ENCODE data around the gene PIK3C2A.
A peak's percentile ranks its signal among the peaks of the same experiment; 100 is the strongest.

PIK3C2A gene

GRCh38 chr11:17206463-17206862, 1.3 kb downstream of the PIK3C2A start:
- no peaks in the 10 kb centered on the region for H3K27me3 ChIP-seq (replicated peaks)
- peak overlapping the region; percentile 88 for H3K4me3 ChIP-seq (ENCODE audit: low read depth, low read length)
- no peak for DNase-seq
- H3K27ac ChIP-seq, result no peak overlapping the region
- no peaks in the 10 kb centered on the region for H3K36me3 ChIP-seq (replicated peaks)
- in situ Hi-C loops (cut with HindIII; ENCODE audit: low pct_ligation_motif_present, low sequenced_read_pairs), result no loop called here
- TF ChIP-seq CTCF (IDR thresholded peaks at IDR 0.05; ENCODE audit: low read depth, low read length, missing control alignments), result no peak

- Histone ChIP-seq H3K27me3 (replicated peaks) (no peaks in the 10 kb centered on the region), H3K36me3 (replicated peaks) (peaks cover 12% of the 10 kb centered on the region), H3K4me3 (ENCODE audit: low read depth, low read length) (no peak overlapping the region), H3K27ac (no peak overlapping the region)
- TF ChIP-seq CTCF (IDR thresholded peaks at IDR 0.05; ENCODE audit: low read depth, low read length, missing control alignments), result no peak
- no peak for DNase-seq
- in situ Hi-C loops (cut with HindIII; ENCODE audit: low pct_ligation_motif_present, low sequenced_read_pairs), result no loop called here
Observed at GRCh38 chr11:17197431-17197898, 10.3 kb downstream of the PIK3C2A start.

- in situ Hi-C loops (cut with HindIII; ENCODE audit: low pct_ligation_motif_present, low sequenced_read_pairs), result no loop called here
- TF ChIP-seq CTCF (IDR thresholded peaks at IDR 0.05; ENCODE audit: low read depth, low read length, missing control alignments), result no peak
- peaks cover 14% of the 10 kb centered on the region for H3K36me3 ChIP-seq (replicated peaks)
Observed at GRCh38 chr11:17188675-17189074, 19.1 kb downstream of the PIK3C2A start.

GRCh38 chr11:17186932-17187692, 20.7 kb downstream of the PIK3C2A start:
- DNase-seq, result no peak
- no peaks in the 10 kb centered on the region for H3K27me3 ChIP-seq (replicated peaks)
- no peak for TF ChIP-seq CTCF (IDR thresholded peaks at IDR 0.05; ENCODE audit: low read depth, low read length, missing control alignments)
- H3K4me3 ChIP-seq (ENCODE audit: low read depth, low read length), result no peak overlapping the region
- H3K36me3 ChIP-seq (replicated peaks), result peaks cover 7% of the 10 kb centered on the region
- H3K27ac ChIP-seq, result no peak overlapping the region
- in situ Hi-C loops (cut with HindIII; ENCODE audit: low pct_ligation_motif_present, low sequenced_read_pairs), result no loop called here

More at GRCh38 chr11:17188675-17189074, 19.1 kb downstream of the PIK3C2A start:
- Histone ChIP-seq H3K4me3 (ENCODE audit: low read depth, low read length) (no peak overlapping the region), H3K27ac (no peak overlapping the region), H3K27me3 (replicated peaks) (no peaks in the 10 kb centered on the region)
- DNase-seq, result no peak

- Histone ChIP-seq H3K36me3 (replicated peaks) (no peaks in the 10 kb centered on the region), H3K27me3 (replicated peaks) (no peaks in the 10 kb centered on the region), H3K4me3 (ENCODE audit: low read depth, low read length) (no peak overlapping the region), H3K27ac (no peak overlapping the region)
- DNase-seq, result no peak
- TF ChIP-seq CTCF (IDR thresholded peaks at IDR 0.05; ENCODE audit: low read depth, low read length, missing control alignments), result no peak
- in situ Hi-C loops (cut with HindIII; ENCODE audit: low pct_ligation_motif_present, low sequenced_read_pairs), result no loop called here
Observed at GRCh38 chr11:17185938-17186337, 21.8 kb downstream of the PIK3C2A start.
